ENCODE measurements around the gene PRXL2A. TPM values are rescaled to one million over a fixed set of nuclear protein-coding genes. Genes with fewer than 3 reads are reported as not detected.

Gene PRXL2A
- total and polyA plus RNA-seq, 10 of the 15 experiments (the other 5 are each of a cell fraction or from before 2014, with no cell fraction given), result 2.8 to 15.6 (median 11.1) TPM

DNA sequence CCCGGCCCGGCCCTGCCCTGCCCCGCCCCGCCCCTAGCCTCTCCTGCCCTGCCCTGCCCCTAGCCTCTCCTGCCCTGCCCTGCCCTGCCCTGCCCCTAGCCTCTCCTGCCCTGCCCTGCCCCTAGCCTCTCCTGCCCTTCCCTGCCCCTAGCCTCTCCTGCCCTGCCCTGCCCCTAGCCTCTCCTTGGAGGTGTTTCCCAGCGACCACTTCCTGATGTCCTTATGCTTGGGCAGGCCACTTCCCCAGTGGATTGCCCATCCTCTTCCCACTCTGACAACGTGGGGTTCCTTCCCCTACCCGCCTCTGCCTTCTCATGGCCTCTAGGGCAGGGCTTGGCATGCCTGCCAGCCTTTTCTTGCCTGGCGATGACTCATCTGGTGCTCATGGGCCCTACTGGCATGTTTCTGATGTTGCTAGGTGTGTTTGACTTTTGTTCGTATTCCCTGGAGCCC is 21.2 kb downstream of the PRXL2A start (continued):
- TF ChIP-seq WRNIP1 (IDR thresholded peaks at IDR 0.05; ENCODE audit: borderline replicate concordance, low read depth, low read length) (no peak), RCOR1 (conservative IDR thresholded peaks at IDR 0.05; ENCODE audit: low read depth, low read length) (no peak), JUNB (IDR thresholded peaks at IDR 0.05) (no peak), HDAC2 (IDR thresholded peaks at IDR 0.05) (no peak)

- BruUV-seq (replicated peaks), result no TSS peak
- TF ChIP-seq BRCA1 (IDR thresholded peaks at IDR 0.05; ENCODE audit: low read depth, low read length) (no peak), POLR2AphosphoS2 (IDR thresholded peaks at IDR 0.05; ENCODE audit: low read depth, low read length) (no peak), MXI1 (IDR thresholded peaks at IDR 0.05; ENCODE audit: low read depth, low read length) (no peak), PML (IDR thresholded peaks at IDR 0.05; ENCODE audit: low read length) (no peak), IKZF2 (IDR thresholded peaks at IDR 0.05) (no peak), CEBPZ (IDR thresholded peaks at IDR 0.05; ENCODE audit: low read depth, low read length) (no peak), ZNF687 (IDR thresholded peaks at IDR 0.05) (no peak)
- Histone ChIP-seq H3K4me3 (no peak overlapping the region), H3K4me2 (ENCODE audit: control insufficient read depth, insufficient read depth) (no peak overlapping the region), H3K79me2 (ENCODE audit: control insufficient read depth, insufficient read depth, low read length) (no peaks in the 10 kb centered on the region), H3K27me3 (replicated peaks in 1 of 2; ENCODE audit: control insufficient read depth in 2 of 2, insufficient read depth in 2 of 2, low read length in 1 of 2) (no peaks in the 10 kb centered on the region), H3K9ac (ENCODE audit: control insufficient read depth, insufficient read depth, low read length) (no peak overlapping the region), H3K4me1 (ENCODE audit: control insufficient read depth, insufficient read depth, low read length) (peaks cover 7% of the 10 kb centered on the region; the same call in 1 of the 2 replicates), H3K27ac (ENCODE audit: control insufficient read depth, insufficient read depth) (no peak overlapping the region), H3K36me3 (ENCODE audit: control insufficient read depth in 2 of 2, insufficient read depth in 2 of 2, low read length in 1 of 2) (no peaks in the 10 kb centered on the region), H3K9me3 (replicated peaks; ENCODE audit: control insufficient read depth, insufficient read depth, low read length) (no peaks in the 10 kb centered on the region), H2AFZ (ENCODE audit: control insufficient read depth, low read depth, low read length) (no peak overlapping the region), H4K20me1 (ENCODE audit: control insufficient read depth, insufficient read depth) (no peaks in the 10 kb centered on the region)
- SMC1A ChIA-PET (ENCODE audit: uncharacterized antibody, unreplicated experiment), result interaction anchor here (1.6 to 3.3 kb wide), 3 partner anchors 11 to 72 kb away, joined by 5 to 13 read pairs (median 6); no protein-coding TSS in a partner anchor
- ATAC-seq (no peak), DNase-seq (ENCODE audit: low read depth, low spot score) (no peak), FAIRE-seq (no peak)
- in situ Hi-C loops (cut with MboI) (no loop called here), intact Hi-C loops (cut with micrococcal nuclease; ENCODE audit: unreplicated experiment) (no loop called here)
- CTCF ChIA-PET, result interaction anchor here (0.9 to 21.3 kb wide), 5 partner anchors 11 to 99 kb away, joined by 3 to 852 read pairs (median 5); no protein-coding TSS in a partner anchor
- RAD21 ChIA-PET (ENCODE audit: unreplicated experiment), result interaction anchor here (2.7 kb wide), 1 partner anchor 72 kb away, joined by 7 read pairs; no protein-coding TSS in a partner anchor
- WGBS (ENCODE audit: insufficient coverage, insufficient replicate concordance, low lambda C conversion rate, missing lambda C conversion rate), result 75% methylated on average over 3 of the region's 3 CpGs
- POLR2A ChIA-PET, result no interaction called here
Observed at GRCh38 chr10:80433134-80433533, 24.8 kb downstream of the PRXL2A start.

All from GM12878 (cell line).